SK-N-SH treated with all-trans-retinoic acid at 6 μM for 48 hours (cell line): ENCODE measurements around the gene C12orf54.

Experiments used
- ARNTL ChIP-seq: fragments of 450-650 bp; formaldehyde crosslinking; IDR thresholded peaks from 2 replicates; pipeline ENCODE4 v1.5.0; 2020; ENCODE audit warnings: low read depth, mild to moderate bottlenecking, moderate library complexity, borderline replicate concordance
- CSDC2 ChIP-seq: fragments of 250-450 bp; sonication (Bioruptor Pico); IDR thresholded peaks from 2 replicates; pipeline ENCODE4 v1.5.0; 2020; ENCODE audit warnings: mild to moderate bottlenecking, moderate library complexity
- ESRRG ChIP-seq: fragments of 250-450 bp; sonication (Bioruptor Pico); IDR thresholded peaks from 2 replicates; pipeline ENCODE4 v1.6.1; 2021; ENCODE audit warnings: mild to moderate bottlenecking
- ISL1 ChIP-seq: fragments of 250-450 bp; sonication (Bioruptor Pico); IDR thresholded peaks from 2 replicates; pipeline ENCODE4 v2.1.2; 2022; ENCODE audit warnings: mild to moderate bottlenecking, moderate library complexity
- PATZ1 ChIP-seq: fragments of 250-450 bp; sonication (Bioruptor Pico); IDR thresholded peaks from 2 replicates; pipeline ENCODE4 v1.8.0; 2020; ENCODE audit warnings: mild to moderate bottlenecking, moderate library complexity, borderline replicate concordance
- RARB ChIP-seq: fragments of 250-450 bp; sonication (Bioruptor Pico); IDR thresholded peaks from 2 replicates; pipeline ENCODE4 v1.8.0; 2021; ENCODE audit warnings: mild to moderate bottlenecking, moderate library complexity
- SNAI2 ChIP-seq: fragments of 250-450 bp; sonication (Bioruptor Pico); IDR thresholded peaks from 2 replicates; pipeline ENCODE4 v1.5.0; 2020; ENCODE audit warnings: mild to moderate bottlenecking, moderate library complexity
- ZFP3 ChIP-seq: fragments of 250-450 bp; sonication (Bioruptor Pico); IDR thresholded peaks from 2 replicates; pipeline ENCODE4 v1.5.0; 2020; ENCODE audit warnings: mild to moderate bottlenecking, moderate library complexity
- ZFP30 ChIP-seq: fragments of 450-650 bp; formaldehyde crosslinking; IDR thresholded peaks from 2 replicates; pipeline ENCODE4 v1.5.0; 2022; ENCODE audit warnings: mild to moderate bottlenecking, moderate library complexity
- ZNF565 ChIP-seq: fragments of 450-650 bp; formaldehyde crosslinking; conservative IDR thresholded peaks from 2 replicates; pipeline ENCODE4 v1.5.0; 2020; ENCODE audit warnings: low read depth, mild to moderate bottlenecking, moderate library complexity
- ZNF70 ChIP-seq: fragments of 450-650 bp; formaldehyde crosslinking; IDR thresholded peaks from 2 replicates; pipeline ENCODE4 v1.5.0; 2020; ENCODE audit warnings: mild to moderate bottlenecking, moderate library complexity

DNA sequence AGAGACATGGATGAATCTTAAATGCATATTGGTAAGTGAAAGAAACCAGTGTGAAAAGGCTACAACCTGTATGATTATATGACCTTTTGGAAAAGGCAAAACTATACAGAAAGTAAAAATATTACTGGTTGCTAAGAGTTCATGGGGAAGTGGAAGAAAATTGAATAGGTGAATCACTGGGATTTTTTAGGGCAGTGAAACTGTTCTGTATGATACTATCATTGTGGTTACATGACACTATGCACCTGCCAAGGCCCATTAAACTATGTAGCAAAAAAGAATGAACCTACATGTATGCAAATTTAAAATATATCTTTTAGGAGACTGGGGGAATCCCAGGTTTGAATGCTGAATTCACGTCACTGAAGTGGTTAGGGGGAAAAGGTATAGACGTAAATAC is 30.6 kb downstream of the C12orf54 start:
- TF ChIP-seq ZFP3 (CRISPR knock-in tag): no peak
- TF ChIP-seq ESRRG (CRISPR knock-in tag): no peak
- no peak for TF ChIP-seq CSDC2 (CRISPR knock-in tag)
- no peak for TF ChIP-seq RARB (CRISPR knock-in tag)
- TF ChIP-seq ZNF565: no peak
- no peak for TF ChIP-seq SNAI2 (CRISPR knock-in tag)
- no peak for TF ChIP-seq ISL1 (CRISPR knock-in tag)
- no peak for TF ChIP-seq ARNTL
- TF ChIP-seq ZNF70 (CRISPR knock-in tag): no peak
- TF ChIP-seq ZFP30: no peak
- TF ChIP-seq PATZ1 (CRISPR knock-in tag): no peak
